H1 (cell line): ENCODE data around the gene DNAJB11.

Experiments
- ATF2 ChIP-seq: IDR thresholded peaks from 2 replicates; pipeline ENCODE4 v1.6.1; 2012; ENCODE audit warnings: low read length, inconsistent platforms
- ATF3 ChIP-seq: IDR thresholded peaks from 2 replicates; pipeline ENCODE4 v1.6.1; 2011; ENCODE audit warnings: low read depth, mild to moderate bottlenecking, low read length; ENCODE audit not compliant: insufficient read depth
- CTCF ChIP-seq, 3 experiments: IDR thresholded peaks; 1 replicate in 2 of 3; 2 replicates in 1 of 3; pipeline versions ENCODE4 v1.5.1 to v1.6.1; 2011; ENCODE audit warnings: low read length in 3 of 3, mild to moderate bottlenecking in 3 of 3, inconsistent platforms in 2 of 3, low read depth in 1 of 3, moderate library complexity in 1 of 3; ENCODE audit not compliant: insufficient read depth in 1 of 3; ENCODE audit errors: control extremely low read depth in 1 of 3
- EP300 ChIP-seq, 2 experiments: IDR thresholded peaks; 1 replicate in 1 of 2; 2 replicates in 1 of 2; pipeline ENCODE4 v1.6.1; 2011 to 2012; ENCODE audit warnings: low read depth in 2 of 2, low read length in 2 of 2, mild to moderate bottlenecking in 2 of 2, borderline replicate concordance in 1 of 2, inconsistent platforms in 1 of 2, moderate library complexity in 1 of 2
- EZH2 ChIP-seq: fragments of 200-600 bp; sonication (generic); IDR thresholded peaks from 2 replicates; pipeline ENCODE4 v1.7.1; 2012; ENCODE audit warnings: low read depth, mild to moderate bottlenecking, moderate library complexity, low read length, inconsistent platforms; ENCODE audit not compliant: severe bottlenecking
- GABPA ChIP-seq: IDR thresholded peaks from 2 replicates; pipeline ENCODE4 v1.6.1; 2011; ENCODE audit warnings: mild to moderate bottlenecking, low read length, moderate library complexity, borderline replicate concordance; ENCODE audit not compliant: insufficient read depth
- NANOG ChIP-seq: IDR thresholded peaks from 2 replicates; pipeline ENCODE4 v1.6.1; 2011; ENCODE audit warnings: low read length, low read depth, mild to moderate bottlenecking, inconsistent platforms; ENCODE audit not compliant: insufficient read depth, poor library complexity, severe bottlenecking
- NRF1 ChIP-seq: IDR thresholded peaks from 2 replicates; pipeline ENCODE4 v1.6.1; 2011; ENCODE audit warnings: mild to moderate bottlenecking, low read depth, low read length, improper control_type of control experiment
- POLR2A ChIP-seq, 2 experiments: IDR thresholded peaks; 1 replicate in 1 of 2; 2 replicates in 1 of 2; pipeline ENCODE4 v1.6.1; 2011; ENCODE audit warnings: low read depth in 2 of 2, low read length in 2 of 2, mild to moderate bottlenecking in 2 of 2; ENCODE audit errors: control extremely low read depth in 1 of 2
- RAD21 ChIP-seq, 2 experiments: IDR thresholded peaks in 1 of 2; conservative IDR thresholded peaks in 1 of 2; 2 replicates each; pipeline ENCODE4 v1.6.1; 2011; ENCODE audit warnings: low read depth in 2 of 2, low read length in 2 of 2, improper control_type of control experiment in 1 of 2, inconsistent platforms in 1 of 2, mild to moderate bottlenecking in 1 of 2, moderate library complexity in 1 of 2
- RFX5 ChIP-seq: IDR thresholded peaks from 2 replicates; pipeline ENCODE4 v1.6.1; 2011; ENCODE audit warnings: low read depth, low read length, improper control_type of control experiment, borderline replicate concordance
- SIN3A ChIP-seq, 2 experiments: IDR thresholded peaks in 1 of 2; conservative IDR thresholded peaks in 1 of 2; 2 replicates each; pipeline ENCODE4 v1.6.1; 2011 to 2012; ENCODE audit warnings: low read length in 2 of 2, improper control_type of control experiment in 1 of 2, low read depth in 1 of 2, mild to moderate bottlenecking in 1 of 2
- YY1 ChIP-seq: IDR thresholded peaks from 2 replicates; pipeline ENCODE4 v1.6.1; 2011; ENCODE audit warnings: low read depth, mild to moderate bottlenecking, low read length

GRCh38 chr3:186567072-186567921 lies 3.2 kb upstream of the DNAJB11 start, which contains the start of gene TBCCD1:
- TF ChIP-seq YY1 = no peak
- peak; percentile 91 for TF ChIP-seq NRF1
- TF ChIP-seq CTCF (IDR thresholded peaks at IDR 0.05; ENCODE audit: control extremely low read depth in 1 of 3, insufficient read depth in 1 of 3, low read depth in 1 of 3, low read length in 3 of 3) = no peak
- TF ChIP-seq ATF3 = no peak
- TF ChIP-seq EZH2 = no peak
- no peak for TF ChIP-seq ATF2
- TF ChIP-seq EP300 (IDR thresholded peaks at IDR 0.05; ENCODE audit: borderline replicate concordance in 1 of 2, low read depth in 2 of 2, low read length in 2 of 2) = peak in 1 of 2 experiments; percentile 67; a peak in 1 of 3 replicates
- no peak for TF ChIP-seq RAD21 (IDR thresholded peaks at IDR 0.05 in 1 of 2, conservative IDR thresholded peaks at IDR 0.05 in 1 of 2; ENCODE audit: low read depth in 2 of 2, low read length in 2 of 2)
- no peak for TF ChIP-seq GABPA
- peak; percentile 85 to 92 for TF ChIP-seq POLR2A (IDR thresholded peaks at IDR 0.05; ENCODE audit: control extremely low read depth in 1 of 2, low read depth in 2 of 2, low read length in 2 of 2)
- TF ChIP-seq RFX5 = no peak
- no peak; a peak in 1 of 4 replicates for TF ChIP-seq SIN3A (conservative IDR thresholded peaks at IDR 0.05 in 1 of 2, IDR thresholded peaks at IDR 0.05 in 1 of 2; ENCODE audit: low read depth in 1 of 2, low read length in 2 of 2)
- peak; percentile 62 for TF ChIP-seq NANOG
